Nephron progenitor cell (in vitro differentiated cells): ENCODE data around the gene SELENOW.
"Not testable (repeated sequence)": the region's sequence is repeated elsewhere in the genome, so short reads cannot be mapped to it uniquely, and the experiment has no call there.

Experiments used
- DNase-seq: peaks from one replicate; pipeline ENCODE4 v3.0.0; 2021
- H3K27ac Mint-ChIP-seq: 2 replicates; pipeline ENCODE4 v1.8.0; 2021; ENCODE audit warnings: mild to moderate bottlenecking, moderate library complexity, mixed read lengths
- H3K27me3 Mint-ChIP-seq: 2 replicates; pipeline ENCODE4 v1.8.0; 2021; ENCODE audit warnings: mild to moderate bottlenecking, low read depth, mixed read lengths; ENCODE audit not compliant: poor library complexity
- H3K36me3 Mint-ChIP-seq: 2 replicates; pipeline ENCODE4 v1.8.0; 2021; ENCODE audit warnings: low read depth, mixed read lengths
- H3K4me1 Mint-ChIP-seq: 2 replicates; pipeline ENCODE4 v1.8.0; 2021; ENCODE audit warnings: mixed read lengths
- H3K4me3 Mint-ChIP-seq: 2 replicates; pipeline ENCODE4 v1.8.0; 2021; ENCODE audit warnings: mild to moderate bottlenecking, moderate library complexity, mixed read lengths
- H3K9me3 Mint-ChIP-seq: 2 replicates; pipeline ENCODE4 v1.8.0; 2021; ENCODE audit warnings: mild to moderate bottlenecking, moderate library complexity, mixed read lengths
- TF ChIP-seq, protein P1 (sequence below): fragments of 200-600 bp; sonication (generic); IDR thresholded peaks from 2 replicates; pipeline ENCODE4 v1.5.0; 2021; ENCODE audit warnings: antibody characterized with exemption

The SELENOW gene

DNA sequence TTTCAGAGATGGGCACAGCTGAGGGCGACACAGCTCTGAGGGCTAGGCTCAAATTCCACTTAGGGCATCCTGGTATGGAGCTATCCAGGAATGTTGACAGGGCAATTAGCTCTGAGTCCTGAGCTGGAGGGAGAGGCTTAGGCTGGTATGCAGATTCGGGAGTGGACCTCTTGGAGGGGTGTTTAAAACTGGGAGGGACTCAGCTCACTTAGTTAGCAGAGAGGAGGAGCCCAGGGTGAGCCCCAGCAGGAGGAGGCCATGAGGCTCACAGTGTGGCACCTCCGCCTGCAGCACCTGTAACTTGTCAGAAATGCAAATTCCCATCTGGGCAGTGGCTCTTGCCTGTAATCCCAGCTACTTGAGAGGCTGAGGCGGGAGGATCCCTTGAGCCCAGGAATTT, 43.4 kb upstream of the SELENOW start:
- no peak for DNase-seq
- TF ChIP-seq, protein P1, sequence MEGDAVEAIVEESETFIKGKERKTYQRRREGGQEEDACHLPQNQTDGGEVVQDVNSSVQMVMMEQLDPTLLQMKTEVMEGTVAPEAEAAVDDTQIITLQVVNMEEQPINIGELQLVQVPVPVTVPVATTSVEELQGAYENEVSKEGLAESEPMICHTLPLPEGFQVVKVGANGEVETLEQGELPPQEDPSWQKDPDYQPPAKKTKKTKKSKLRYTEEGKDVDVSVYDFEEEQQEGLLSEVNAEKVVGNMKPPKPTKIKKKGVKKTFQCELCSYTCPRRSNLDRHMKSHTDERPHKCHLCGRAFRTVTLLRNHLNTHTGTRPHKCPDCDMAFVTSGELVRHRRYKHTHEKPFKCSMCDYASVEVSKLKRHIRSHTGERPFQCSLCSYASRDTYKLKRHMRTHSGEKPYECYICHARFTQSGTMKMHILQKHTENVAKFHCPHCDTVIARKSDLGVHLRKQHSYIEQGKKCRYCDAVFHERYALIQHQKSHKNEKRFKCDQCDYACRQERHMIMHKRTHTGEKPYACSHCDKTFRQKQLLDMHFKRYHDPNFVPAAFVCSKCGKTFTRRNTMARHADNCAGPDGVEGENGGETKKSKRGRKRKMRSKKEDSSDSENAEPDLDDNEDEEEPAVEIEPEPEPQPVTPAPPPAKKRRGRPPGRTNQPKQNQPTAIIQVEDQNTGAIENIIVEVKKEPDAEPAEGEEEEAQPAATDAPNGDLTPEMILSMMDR = no peak
- Mint-ChIP-seq H3K9me3 (no peaks in the 10 kb centered on the region), H3K27me3 (peaks cover 35% of the 10 kb centered on the region), H3K36me3 (no peaks in the 10 kb centered on the region), H3K4me3 (no peak overlapping the region), H3K27ac (no peak overlapping the region), H3K4me1 (no peaks in the 10 kb centered on the region)

GRCh38 chr19:47740866-47741519, 37.5 kb upstream of the SELENOW start:
- Mint-ChIP-seq H3K27ac (no peak overlapping the region), H3K4me3 (no peak overlapping the region), H3K9me3 (no peaks in the 10 kb centered on the region), H3K36me3 (no peaks in the 10 kb centered on the region), H3K27me3 (peaks cover 15% of the 10 kb centered on the region), H3K4me1 (peaks cover 9% of the 10 kb centered on the region)
- TF ChIP-seq, protein P1 = no peak
- no peak for DNase-seq

DNA sequence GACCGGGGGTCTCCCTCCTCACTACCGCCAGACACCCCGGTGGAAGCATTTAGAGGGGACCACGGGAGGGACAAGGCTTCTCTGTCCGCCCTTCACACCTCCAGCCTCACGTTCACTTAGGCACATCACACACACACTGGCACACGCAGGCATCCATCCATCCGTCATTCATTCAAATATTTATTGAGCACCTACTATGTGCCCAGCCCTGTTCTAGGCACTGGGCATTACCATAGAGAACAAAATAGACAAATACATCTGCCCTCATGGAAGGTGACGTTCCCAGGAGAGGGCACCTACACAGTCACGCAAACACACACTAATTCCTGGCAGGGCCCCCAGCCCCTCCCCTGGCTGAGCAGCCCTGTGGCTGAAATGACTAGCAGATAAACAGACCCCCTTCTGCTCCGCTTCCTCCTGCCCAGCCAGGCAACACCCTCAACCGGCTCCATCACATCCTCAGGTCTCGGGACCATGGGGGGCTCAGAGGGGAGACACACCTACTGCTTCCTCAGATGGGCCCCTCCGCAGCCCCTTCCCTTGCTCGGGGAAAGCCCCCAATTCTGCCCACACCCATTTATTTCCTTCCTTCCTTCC, 36.9 kb upstream of the SELENOW start:
- TF ChIP-seq, protein P1 = no peak
- Mint-ChIP-seq H3K9me3 (no peaks in the 10 kb centered on the region), H3K27me3 (peaks cover 13% of the 10 kb centered on the region), H3K36me3 (peaks cover under 1% of the 10 kb centered on the region), H3K27ac (no peak overlapping the region), H3K4me3 (peak overlapping the region; percentile 28), H3K4me1 (peaks cover 10% of the 10 kb centered on the region)
- DNase-seq = no peak

GRCh38 chr19:47742634-47743033, 35.9 kb upstream of the SELENOW start:
- Mint-ChIP-seq H3K27me3 (peaks cover 9% of the 10 kb centered on the region), H3K9me3 (no peaks in the 10 kb centered on the region), H3K4me3 (peak overlapping the region; percentile 13), H3K27ac (no peak overlapping the region), H3K36me3 (peaks cover 6% of the 10 kb centered on the region), H3K4me1 (peaks cover 15% of the 10 kb centered on the region)
- DNase-seq = no peak
- TF ChIP-seq, protein P1 = no peak

DNA sequence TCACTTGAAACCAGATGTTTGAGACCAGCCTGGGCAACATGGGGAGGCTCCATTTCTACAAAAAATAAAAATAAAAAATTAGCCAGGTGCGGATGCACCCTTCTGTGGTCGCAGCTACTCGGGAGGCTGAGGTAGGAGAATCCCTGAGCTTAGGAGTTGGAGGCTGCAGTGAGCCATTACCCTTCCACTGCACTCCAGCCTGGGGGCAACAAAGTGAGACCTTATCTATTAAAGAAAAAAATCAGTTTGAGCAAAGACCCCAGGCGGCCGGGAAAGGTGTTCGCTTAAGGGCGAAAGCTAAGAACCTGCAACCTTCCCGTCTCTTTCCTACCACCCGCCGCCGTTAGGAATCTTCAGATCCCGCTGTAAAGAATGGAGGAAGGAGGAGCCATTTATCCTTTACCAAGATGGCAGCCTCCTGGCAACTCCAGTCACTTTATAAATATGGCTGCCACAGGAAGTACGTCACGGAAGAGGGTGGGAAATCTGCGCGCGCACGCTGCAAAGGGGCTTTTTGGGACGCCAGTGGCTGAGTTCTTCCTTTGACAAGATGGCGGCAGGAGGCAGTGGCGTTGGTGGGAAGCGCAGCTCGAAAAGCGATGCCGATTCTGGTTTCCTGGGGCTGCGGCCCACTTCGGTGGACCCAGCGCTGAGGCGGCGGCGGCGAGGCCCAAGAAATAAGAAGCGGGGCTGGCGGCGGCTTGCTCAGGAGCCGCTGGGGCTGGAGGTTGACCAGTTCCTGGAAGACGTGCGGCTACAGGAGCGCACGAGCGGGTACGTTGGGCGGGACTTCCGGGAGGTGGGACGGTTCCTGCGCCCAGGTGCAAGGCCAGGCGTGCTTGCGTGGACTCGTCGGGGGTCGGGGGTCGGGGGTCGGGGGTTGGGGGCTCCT, 33.2 kb upstream of the SELENOW start, which contains the start of gene NOP53:
NOP53 (plus strand) TSS at position 537 of the 892 bp plus-strand sequence; CDS start at position 551, 14 bp downstream.
- H3K4me1 Mint-ChIP-seq = peaks cover 26% of the 10 kb centered on the region
- peak; percentile 97 for DNase-seq
- no peaks in the 10 kb centered on the region for H3K9me3 Mint-ChIP-seq
- TF ChIP-seq, protein P1 = no peak
- peak within 1 kb of the TSS; percentile 99 for H3K4me3 Mint-ChIP-seq
- peaks cover 9% of the 10 kb centered on the region for H3K27me3 Mint-ChIP-seq
- peaks cover 23% of the 10 kb centered on the region for H3K36me3 Mint-ChIP-seq
- peak within 1 kb of the TSS; percentile 97 for H3K27ac Mint-ChIP-seq

DNA sequence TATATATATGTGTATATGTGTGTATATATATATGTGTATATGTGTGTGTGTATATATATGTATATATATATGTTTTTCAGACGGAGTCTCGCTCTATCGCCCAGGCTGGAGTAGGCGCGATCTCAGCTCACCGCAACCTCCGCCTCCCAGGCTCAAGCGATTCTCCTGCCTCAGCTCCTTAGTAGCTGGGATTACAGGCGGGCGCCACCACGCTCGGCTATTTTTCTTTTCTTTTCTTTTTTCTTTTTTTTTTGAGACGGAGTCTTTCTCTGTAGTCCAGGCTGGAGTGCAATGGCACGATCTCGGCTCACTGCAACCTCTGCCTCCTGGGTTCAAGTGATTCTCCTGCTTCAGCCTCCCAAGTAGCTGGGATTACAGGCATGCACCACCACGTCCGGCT, 32.4 kb upstream of the SELENOW start:
- H3K27ac Mint-ChIP-seq, H3K9me3 Mint-ChIP-seq, H3K27me3 Mint-ChIP-seq, DNase-seq: not testable (repeated sequence)
- Mint-ChIP-seq H3K36me3 (peaks cover 23% of the 10 kb centered on the region), H3K4me3 (peak overlapping the region; percentile 99), H3K4me1 (peaks cover 26% of the 10 kb centered on the region)
